Tongue (tissue), 2 donors: ENCODE measurements around the gene IGLL1. TPM values are rescaled to one million over a fixed set of nuclear protein-coding genes. Genes with fewer than 3 reads are reported as not detected.
A peak's percentile ranks its signal among the peaks of the same experiment; 100 is the strongest.
"Not testable (repeated sequence)": the region's sequence is repeated elsewhere in the genome, so short reads cannot be mapped to it uniquely, and the experiment has no call there.

Source experiments
- DNase-seq: peaks from one replicate; pipeline ENCODE4 v3.0.0-alpha.2; 2015
- total RNA-seq: library from RNA; depleted of rRNA; stranded (reverse); fragments of >200 nt; gene quantifications from one replicate; pipeline ENCODE4 v1.2.3, GENCODE V29; 2014

The IGLL1 gene
- total RNA-seq, 1 donor from 2014 or later, result 1.5 TPM

GRCh38 chr22:23591201-23591791 is 11.2 kb upstream of the IGLL1 start:
- DNase-seq, result peak; percentile 77

GRCh38 chr22:23583836-23584235 is 3.7 kb upstream of the IGLL1 start:
- no peak for DNase-seq

GRCh38 chr22:23583153-23583552 is 3.1 kb upstream of the IGLL1 start:
- no peak for DNase-seq

GRCh38 chr22:23581260-23581650 is 1.2 kb upstream of the IGLL1 start:
- no peak for DNase-seq

GRCh38 chr22:23580576-23581259 is 628 bp upstream of the IGLL1 start:
- DNase-seq, result no peak

GRCh38 chr22:23579280-23579679 is 810 bp downstream of the IGLL1 start:
- no peak for DNase-seq

- DNase-seq, result no peak
Measured at GRCh38 chr22:23578306-23578705, 1.8 kb downstream of the IGLL1 start.

- no peak for DNase-seq
Measured at GRCh38 chr22:23576681-23577080, 3.4 kb downstream of the IGLL1 start.

- DNase-seq, result no peak
Measured at GRCh38 chr22:23575601-23576000, 4.5 kb downstream of the IGLL1 start.

GRCh38 chr22:23574877-23575276 is 5.2 kb downstream of the IGLL1 start:
- DNase-seq, result peak; percentile 27

- no peak for DNase-seq
Measured at GRCh38 chr22:23574371-23574811, 5.7 kb downstream of the IGLL1 start.

GRCh38 chr22:23573701-23574235 is 6.3 kb downstream of the IGLL1 start:
- not testable (repeated sequence) for DNase-seq

- DNase-seq, result not testable (repeated sequence)
Measured at GRCh38 chr22:23573106-23573505, 7.0 kb downstream of the IGLL1 start.

- DNase-seq, result peak; percentile 25
Measured at GRCh38 chr22:23571486-23571885, 8.6 kb downstream of the IGLL1 start.

- peak; percentile 20 for DNase-seq
Measured at GRCh38 chr22:23570681-23571080, 9.4 kb downstream of the IGLL1 start.

GRCh38 chr22:23569716-23570115 is 10.4 kb downstream of the IGLL1 start:
- no peak for DNase-seq

GRCh38 chr22:23569291-23569690 is 10.8 kb downstream of the IGLL1 start:
- no peak for DNase-seq

GRCh38 chr22:23566705-23567475 is 13.2 kb downstream of the IGLL1 start:
- DNase-seq, result no peak

- peak; percentile 49 for DNase-seq
Measured at GRCh38 chr22:23565915-23566704, 14.0 kb downstream of the IGLL1 start.

GRCh38 chr22:23565305-23565914 is 14.7 kb downstream of the IGLL1 start:
- DNase-seq, result no peak

- DNase-seq, result no peak
Measured at GRCh38 chr22:23564276-23564675, 15.8 kb downstream of the IGLL1 start.

- DNase-seq, result no peak
Measured at GRCh38 chr22:23563111-23563510, 17.0 kb downstream of the IGLL1 start.
